Omental fat pad (tissue), 4 donors: Measurements from ENCODE around the gene PLBD2. TPM values are rescaled to one million over a fixed set of nuclear protein-coding genes. Genes with fewer than 3 reads are reported as not detected.
"Not testable (repeated sequence)": the region's sequence is repeated elsewhere in the genome, so short reads cannot be mapped to it uniquely, and the experiment has no call there.

Experiments used
- ATAC-seq: fragments of 150-250 bp; one replicate; pipeline ENCODE4 v1.9.1; 2016; ENCODE audit warnings: mild to moderate bottlenecking, moderate library complexity; ENCODE audit not compliant: low FRiP score
- DNase-seq: peaks from one replicate; pipeline ENCODE4 v3.0.0-alpha.2; 2019; ENCODE audit warnings: low spot score
- CTCF ChIP-seq, 3 donors: fragments of 450-650 bp; IDR thresholded peaks; one replicate each; pipeline ENCODE4 v1.5.1; 2016 to 2017; ENCODE audit warnings: antibody characterized with exemption in 3 of 3, mild to moderate bottlenecking in 3 of 3, moderate library complexity in 2 of 3
- total RNA-seq, 4 donors: library from RNA; depleted of rRNA; stranded (reverse); fragments of >200 nt; gene quantifications; one replicate each; pipeline ENCODE4 v1.1.0, GENCODE V29; 2016

The PLBD2 gene
- total RNA-seq, 4 donors from 2014 or later = 26.4 to 50.2 (median 36.2) TPM

- no peak for ATAC-seq
- no peak for TF ChIP-seq CTCF (IDR thresholded peaks at IDR 0.05)
- DNase-seq = no peak
Observed at GRCh38 chr12:113347892-113348291, 10.5 kb upstream of the PLBD2 start.

- no peak for DNase-seq
- TF ChIP-seq CTCF (IDR thresholded peaks at IDR 0.05) = no peak
- ATAC-seq = no peak
Observed at GRCh38 chr12:113348849-113349536, 9.4 kb upstream of the PLBD2 start.

- TF ChIP-seq CTCF (IDR thresholded peaks at IDR 0.05) = no peak
- no peak for DNase-seq
- no peak for ATAC-seq
Observed at GRCh38 chr12:113351089-113351488, 7.3 kb upstream of the PLBD2 start.

- not testable (repeated sequence) for ATAC-seq, DNase-seq
Observed at GRCh38 chr12:113354192-113354591, 4.2 kb upstream of the PLBD2 start.

- no peak for TF ChIP-seq CTCF (IDR thresholded peaks at IDR 0.05)
- no peak for DNase-seq
- peak; percentile 11 for ATAC-seq
Observed at GRCh38 chr12:113359133-113359938, 949 bp downstream of the PLBD2 start.

GRCh38 chr12:113359939-113360748 is 1.8 kb downstream of the PLBD2 start:
- ATAC-seq (no peak), DNase-seq (no peak)
- TF ChIP-seq CTCF (IDR thresholded peaks at IDR 0.05) = no peak
